ENCODE results near the gene CKAP2L. TPM values are rescaled to one million over a fixed set of nuclear protein-coding genes. Genes with fewer than 3 reads are reported as not detected.

CKAP2L gene
- total and polyA plus RNA-seq, 5 donors from 2014 or later = 0.43 to 3.4 (median 0.95) TPM

DNA sequence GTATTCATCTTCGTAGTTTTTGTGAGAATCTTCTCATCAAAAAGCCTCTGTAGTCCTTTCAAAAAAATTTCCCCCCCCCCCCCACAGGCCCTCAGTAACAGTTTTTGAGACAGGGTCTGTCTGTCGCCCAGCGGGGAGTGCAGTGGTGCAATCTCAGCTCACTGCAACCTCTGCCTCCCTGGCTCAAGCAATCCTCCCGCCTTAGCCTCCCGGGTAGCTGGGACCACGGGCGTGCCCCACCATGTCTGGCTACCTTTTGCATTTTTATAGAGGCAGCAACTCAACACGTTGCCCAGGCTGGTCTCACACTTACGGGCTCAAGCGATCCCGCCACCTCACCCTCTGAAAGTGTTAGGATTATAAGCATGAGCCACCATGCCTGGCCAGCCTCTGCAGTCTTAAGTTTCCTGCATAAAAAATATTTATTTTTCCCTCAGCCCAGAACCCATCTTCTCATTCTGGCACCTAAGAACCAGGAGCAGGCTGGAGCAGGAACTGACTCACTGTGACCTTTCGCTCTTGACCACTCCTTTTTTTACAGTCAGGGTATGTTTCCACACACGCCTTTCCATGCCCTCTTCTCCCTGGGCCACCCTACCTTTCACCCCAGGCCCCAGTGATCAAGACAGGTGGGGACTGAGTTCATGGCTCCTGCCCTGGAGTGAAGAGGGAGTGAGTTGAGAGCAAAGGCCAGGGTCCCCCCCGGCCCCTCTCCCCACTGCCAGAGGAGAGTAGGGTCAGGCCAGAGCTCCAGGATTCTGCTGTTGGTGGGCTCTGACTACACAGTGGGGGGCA lies 76.1 kb downstream of the CKAP2L start:
- ATAC-seq (ENCODE audit: low read depth in 2 of 2) (no peak), DNase-seq (no peak)
- Histone ChIP-seq H3K36me3 (ENCODE audit: control insufficient read depth, insufficient read depth, low read length) (no peaks in the 10 kb centered on the region), H3K9me3 (ENCODE audit: control insufficient read depth in 2 of 2, low read length in 2 of 2) (no peaks in the 10 kb centered on the region), H3K27me3 (ENCODE audit: control insufficient read depth, insufficient read depth, low read length) (no peaks in the 10 kb centered on the region), H3K4me1 (ENCODE audit: control insufficient read depth, insufficient read depth, low read length, poor library complexity, severe bottlenecking) (peaks cover 27% of the 10 kb centered on the region), H3K27ac (ENCODE audit: insufficient read depth, low read length, poor library complexity, severe bottlenecking) (no peak overlapping the region), H3K4me3 (ENCODE audit: low read depth, low read length) (no peak overlapping the region)
- H3K27ac Mint-ChIP-seq = no peak overlapping the region
- no peak overlapping the region for H3K4me3 Mint-ChIP-seq
- peaks cover 4% of the 10 kb centered on the region for H3K27me3 Mint-ChIP-seq
- no peaks in the 10 kb centered on the region for H3K9me3 Mint-ChIP-seq
- peaks cover 0 to 41% (median 22%) of the 10 kb centered on the region in 4 donors for H3K4me1 Mint-ChIP-seq
- no peaks in the 10 kb centered on the region for H3K36me3 Mint-ChIP-seq

- no peak overlapping the region for H3K4me3 Mint-ChIP-seq
- no peaks in the 10 kb centered on the region for H3K27me3 ChIP-seq (ENCODE audit: control insufficient read depth, insufficient read depth, low read length)
- H3K9me3 ChIP-seq (ENCODE audit: control insufficient read depth in 2 of 2, low read length in 2 of 2) = no peaks in the 10 kb centered on the region
- peaks cover 4% of the 10 kb centered on the region for H3K27me3 Mint-ChIP-seq
- no peaks in the 10 kb centered on the region for H3K36me3 ChIP-seq (ENCODE audit: control insufficient read depth, insufficient read depth, low read length)
- H3K27ac ChIP-seq (ENCODE audit: insufficient read depth, low read length, poor library complexity, severe bottlenecking) = no peak overlapping the region
- H3K36me3 Mint-ChIP-seq = no peaks in the 10 kb centered on the region
- H3K4me3 ChIP-seq (ENCODE audit: low read depth, low read length) = no peak overlapping the region
- DNase-seq (no peak), ATAC-seq (ENCODE audit: low read depth in 2 of 2) (no peak)
- H3K27ac Mint-ChIP-seq = no peak overlapping the region
- H3K4me1 ChIP-seq (ENCODE audit: control insufficient read depth, insufficient read depth, low read length, poor library complexity, severe bottlenecking) = peaks cover 21% of the 10 kb centered on the region
- no peaks in the 10 kb centered on the region for H3K9me3 Mint-ChIP-seq
- H3K4me1 Mint-ChIP-seq = peaks cover 0 to 34% (median 16%) of the 10 kb centered on the region in 4 donors
These were observed 76.9 kb downstream of the CKAP2L start for GRCh38 chr2:112687522-112687921.

Other genes starting within 250 kb of the CKAP2L start
- 24.5 TPM for gene POLR1B, start 222.1 kb downstream of the CKAP2L start, total RNA-seq
- gene POLR1B, start 222.1 kb downstream of the CKAP2L start, polyA plus RNA-seq = 10 to 100 TPM; 14.3 to 34.4 (median 20.2) TPM
- 18.2 TPM for gene CHCHD5, start 180.0 kb downstream of the CKAP2L start, total RNA-seq
- 10 to 100 TPM; 48.0 to 76.7 (median 70.0) TPM for gene CHCHD5, start 180.0 kb downstream of the CKAP2L start, polyA plus RNA-seq
- 130 TPM for gene SLC20A1, start 118.7 kb downstream of the CKAP2L start, total RNA-seq
- 10 to 100 TPM; 18.1 to 30.7 (median 24.9) TPM for gene SLC20A1, start 118.7 kb downstream of the CKAP2L start, polyA plus RNA-seq
- not detected for gene NT5DC4, start 43.6 kb downstream of the CKAP2L start, total RNA-seq
- gene NT5DC4, start 43.6 kb downstream of the CKAP2L start, polyA plus RNA-seq = not detected
- 0.17 TPM for gene IL1A, start 19.9 kb upstream of the CKAP2L start, total RNA-seq
- gene IL1A, start 19.9 kb upstream of the CKAP2L start, polyA plus RNA-seq = not detected
- 1.3 TPM for gene IL1B, start 72.2 kb upstream of the CKAP2L start, total RNA-seq
- not detected for gene IL1B, start 72.2 kb upstream of the CKAP2L start, polyA plus RNA-seq
- gene IL37, start 146.6 kb upstream of the CKAP2L start, total RNA-seq = not detected
- not detected for gene IL37, start 146.6 kb upstream of the CKAP2L start, polyA plus RNA-seq
- not detected for gene IL36G, start 213.4 kb upstream of the CKAP2L start, total RNA-seq
- gene IL36G, start 213.4 kb upstream of the CKAP2L start, polyA plus RNA-seq = not detected
- gene IL36A, start 240.8 kb upstream of the CKAP2L start, total RNA-seq = not detected
- under 1 TPM in 3 of 4 donors, not detected in 1; 0.38 to 0.42 (median 0.42) TPM for gene IL36A, start 240.8 kb upstream of the CKAP2L start, polyA plus RNA-seq